Neural progenitor cell (in vitro differentiated cells): Measurements from ENCODE around the gene MAJIN. TPM values are rescaled to one million over a fixed set of nuclear protein-coding genes. Genes with fewer than 3 reads are reported as not detected.

Experiments
- DNase-seq: peaks from one replicate; pipeline ENCODE4 v3.0.0-alpha.2; 2016; ENCODE audit warnings: low spot score
- H2AFZ ChIP-seq: fragments of 200-600 bp; sonication (generic); replicated peaks from 2 replicates; pipeline ENCODE4 v1.6.1; 2016; ENCODE audit warnings: antibody characterized with exemption
- H3F3A ChIP-seq: fragments of 200-600 bp; sonication (generic); 2 replicates; pipeline ENCODE4 v1.6.1; 2016; ENCODE audit warnings: antibody characterized with exemption, low read depth
- H3K27ac ChIP-seq: fragments of 200-600 bp; sonication (generic); 2 replicates; pipeline ENCODE4 v1.5.1; 2016; ENCODE audit warnings: mild to moderate bottlenecking
- H3K27me3 ChIP-seq: fragments of 200-600 bp; sonication (generic); 2 replicates; pipeline ENCODE4 v1.6.1; 2016; ENCODE audit warnings: mild to moderate bottlenecking, moderate library complexity
- H3K36me3 ChIP-seq: fragments of 200-600 bp; sonication (generic); 2 replicates; pipeline ENCODE4 v1.5.1; 2016
- H3K4me1 ChIP-seq: fragments of 200-600 bp; sonication (generic); 2 replicates; pipeline ENCODE4 v1.6.1; 2016; ENCODE audit warnings: mixed run types
- H3K4me2 ChIP-seq: fragments of 200-600 bp; sonication (generic); 2 replicates; pipeline ENCODE4 v1.6.1; 2016
- H3K4me3 ChIP-seq: fragments of 200-600 bp; sonication (generic); 2 replicates; pipeline ENCODE4 v1.5.1; 2016
- H3K79me2 ChIP-seq: fragments of 200-600 bp; sonication (generic); 2 replicates; pipeline ENCODE4 v1.6.1; 2016; ENCODE audit warnings: low read depth
- H3K9ac ChIP-seq: fragments of 200-600 bp; sonication (generic); 2 replicates; pipeline ENCODE4 v1.6.1; 2016
- H3K9me3 ChIP-seq: fragments of 200-600 bp; sonication (generic); 2 replicates; pipeline ENCODE4 v1.5.1; 2016; ENCODE audit warnings: low read depth
- H4K20me1 ChIP-seq: fragments of 200-600 bp; sonication (generic); 2 replicates; pipeline ENCODE4 v1.6.1; 2016; ENCODE audit warnings: low read depth
- H3K27ac Mint-ChIP-seq: 3 replicates; pipeline ENCODE4 v1.8.0; 2021; ENCODE audit warnings: mixed read lengths
- H3K27me3 Mint-ChIP-seq: 2 replicates; pipeline ENCODE4 v1.8.0; 2022; ENCODE audit warnings: low read depth, mild to moderate bottlenecking, inconsistent platforms, moderate library complexity, mixed read lengths; ENCODE audit not compliant: insufficient read depth
- H3K36me3 Mint-ChIP-seq: 3 replicates; pipeline ENCODE4 v1.8.0; 2021; ENCODE audit warnings: mixed read lengths
- H3K4me1 Mint-ChIP-seq: 3 replicates; pipeline ENCODE4 v1.8.0; 2021; ENCODE audit warnings: mixed read lengths
- H3K4me3 Mint-ChIP-seq: 3 replicates; pipeline ENCODE4 v1.8.0; 2021; ENCODE audit warnings: mild to moderate bottlenecking, moderate library complexity, mixed read lengths
- H3K9me3 Mint-ChIP-seq: 3 replicates; pipeline ENCODE4 v1.8.0; 2020; ENCODE audit warnings: mixed read lengths
- EZH2 ChIP-seq: fragments of 200-600 bp; sonication (generic); IDR thresholded peaks from 2 replicates; pipeline ENCODE4 v1.6.1; 2017; ENCODE audit warnings: antibody characterized with exemption, mild to moderate bottlenecking, moderate library complexity
- EZH2phosphoT487 ChIP-seq: fragments of 200-600 bp; sonication (generic); IDR thresholded peaks from 2 replicates; pipeline ENCODE4 v1.6.1; 2017; ENCODE audit warnings: antibody characterized with exemption
- total RNA-seq: library from RNA; depleted of rRNA; stranded (reverse); fragments of >200 nt; gene quantifications from 2 replicates; pipeline ENCODE4 v1.2.3, GENCODE V29; 2015; ENCODE audit warnings: low replicate concordance
- TF ChIP-seq, protein P1 (sequence below): fragments of 200-600 bp; sonication (generic); IDR thresholded peaks from 2 replicates; pipeline ENCODE4 v1.5.1; 2017; ENCODE audit warnings: antibody characterized with exemption, mild to moderate bottlenecking

MAJIN gene
- total RNA-seq, 1 donor from 2014 or later, result not detected

DNA sequence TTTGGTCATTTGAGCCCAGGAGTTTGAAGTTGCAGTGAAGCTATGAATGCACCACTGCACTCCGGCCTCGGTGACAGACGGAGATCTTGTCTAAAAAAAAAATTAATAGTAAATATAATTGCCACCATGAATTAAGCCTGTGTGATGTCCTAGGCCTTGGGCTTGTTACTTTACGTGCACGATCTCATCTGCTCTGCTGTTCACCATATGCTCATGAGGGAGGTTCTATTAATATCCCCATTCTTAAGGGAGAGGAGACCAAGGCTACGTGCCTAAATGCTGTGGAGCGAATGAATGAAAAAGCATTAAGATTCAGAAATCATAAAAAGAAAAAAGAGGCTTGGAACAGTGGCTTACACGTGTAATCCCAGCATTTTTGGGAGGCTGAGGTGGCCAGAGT lies 52.3 kb downstream of the MAJIN start:
- DNase-seq, result no peak
- H2AFZ ChIP-seq, result no peak overlapping the region
- Mint-ChIP-seq H3K4me1 (peaks cover 32% of the 10 kb centered on the region), H3K27me3 (peaks cover 3% of the 10 kb centered on the region), H3K9me3 (no peaks in the 10 kb centered on the region), H3K27ac (no peak overlapping the region), H3K36me3 (peaks cover under 1% of the 10 kb centered on the region), H3K4me3 (no peak overlapping the region)
- H3K27ac ChIP-seq, result no peak overlapping the region
- H3K36me3 ChIP-seq, result no peaks in the 10 kb centered on the region
- TF ChIP-seq, protein P1, sequence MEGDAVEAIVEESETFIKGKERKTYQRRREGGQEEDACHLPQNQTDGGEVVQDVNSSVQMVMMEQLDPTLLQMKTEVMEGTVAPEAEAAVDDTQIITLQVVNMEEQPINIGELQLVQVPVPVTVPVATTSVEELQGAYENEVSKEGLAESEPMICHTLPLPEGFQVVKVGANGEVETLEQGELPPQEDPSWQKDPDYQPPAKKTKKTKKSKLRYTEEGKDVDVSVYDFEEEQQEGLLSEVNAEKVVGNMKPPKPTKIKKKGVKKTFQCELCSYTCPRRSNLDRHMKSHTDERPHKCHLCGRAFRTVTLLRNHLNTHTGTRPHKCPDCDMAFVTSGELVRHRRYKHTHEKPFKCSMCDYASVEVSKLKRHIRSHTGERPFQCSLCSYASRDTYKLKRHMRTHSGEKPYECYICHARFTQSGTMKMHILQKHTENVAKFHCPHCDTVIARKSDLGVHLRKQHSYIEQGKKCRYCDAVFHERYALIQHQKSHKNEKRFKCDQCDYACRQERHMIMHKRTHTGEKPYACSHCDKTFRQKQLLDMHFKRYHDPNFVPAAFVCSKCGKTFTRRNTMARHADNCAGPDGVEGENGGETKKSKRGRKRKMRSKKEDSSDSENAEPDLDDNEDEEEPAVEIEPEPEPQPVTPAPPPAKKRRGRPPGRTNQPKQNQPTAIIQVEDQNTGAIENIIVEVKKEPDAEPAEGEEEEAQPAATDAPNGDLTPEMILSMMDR, result no peak
- TF ChIP-seq EZH2 (no peak), EZH2phosphoT487 (no peak)
- H4K20me1 ChIP-seq, result peaks cover 4% of the 10 kb centered on the region
- no peak overlapping the region for H3K4me3 ChIP-seq
- H3K9ac ChIP-seq, result no peak overlapping the region
- no peaks in the 10 kb centered on the region for H3K9me3 ChIP-seq
- H3K4me1 ChIP-seq, result peaks cover 17% of the 10 kb centered on the region
- H3F3A ChIP-seq, result peaks cover 16% of the 10 kb centered on the region
- no peaks in the 10 kb centered on the region for H3K27me3 ChIP-seq
- no peak overlapping the region for H3K4me2 ChIP-seq
- peaks cover 7% of the 10 kb centered on the region for H3K79me2 ChIP-seq

DNA sequence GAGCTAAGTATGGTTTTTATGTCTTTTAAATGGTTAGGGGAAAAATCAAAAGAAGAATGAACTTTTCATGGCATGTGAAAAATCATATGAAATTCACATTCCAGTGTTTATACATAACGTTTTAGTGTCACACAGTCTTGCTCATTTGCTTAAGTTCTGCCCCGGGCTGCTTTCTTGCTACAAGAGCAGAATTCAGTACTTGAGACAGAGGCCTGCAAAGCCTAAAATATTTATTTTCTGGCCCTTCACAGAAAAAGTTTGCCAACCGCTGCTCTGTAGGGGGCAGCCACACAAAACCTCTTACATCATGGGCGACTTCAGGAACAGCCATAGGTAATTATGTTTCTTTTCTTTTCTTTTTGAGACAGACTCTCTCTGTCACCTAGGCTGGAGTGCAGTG lies 53.9 kb downstream of the MAJIN start:
- Histone ChIP-seq H3K79me2 (peaks cover 7% of the 10 kb centered on the region), H2AFZ (peak overlapping the region; percentile 80), H3K36me3 (no peaks in the 10 kb centered on the region), H3K27me3 (no peaks in the 10 kb centered on the region), H3F3A (peaks cover 16% of the 10 kb centered on the region), H3K9ac (peak overlapping the region; percentile 76), H3K27ac (peak overlapping the region; percentile 75), H3K9me3 (no peaks in the 10 kb centered on the region), H3K4me1 (peaks cover 17% of the 10 kb centered on the region), H3K4me3 (peak overlapping the region; percentile 90), H4K20me1 (peaks cover 4% of the 10 kb centered on the region), H3K4me2 (peak overlapping the region; percentile 96)
- Mint-ChIP-seq H3K4me1 (peaks cover 24% of the 10 kb centered on the region), H3K4me3 (peak overlapping the region; percentile 93), H3K27me3 (peaks cover 3% of the 10 kb centered on the region), H3K9me3 (no peaks in the 10 kb centered on the region), H3K27ac (peak overlapping the region; percentile 95), H3K36me3 (peaks cover 4% of the 10 kb centered on the region)
- TF ChIP-seq, protein P1, result peak; percentile 8
- TF ChIP-seq EZH2phosphoT487, result no peak
- DNase-seq, result peak; percentile 33

DNA sequence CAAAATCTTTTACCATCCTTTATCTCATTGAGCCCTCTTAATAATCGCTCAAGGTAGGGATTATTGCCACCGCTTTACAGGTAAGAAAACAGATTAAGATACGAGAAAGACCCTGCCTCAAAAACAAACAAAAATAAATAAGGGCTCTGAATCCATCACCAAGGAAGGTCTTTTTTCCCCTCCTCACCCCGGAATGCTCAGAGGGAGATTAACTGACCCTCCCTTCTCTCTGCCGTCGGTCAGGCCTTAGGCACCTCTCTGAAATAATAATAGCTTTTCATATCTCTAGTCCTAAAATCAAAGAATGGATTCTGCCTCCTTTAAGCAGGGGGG lies 54.3 kb downstream of the MAJIN start:
- Histone ChIP-seq H4K20me1 (peaks cover 4% of the 10 kb centered on the region), H3F3A (peaks cover 16% of the 10 kb centered on the region), H3K27me3 (no peaks in the 10 kb centered on the region), H3K36me3 (no peaks in the 10 kb centered on the region), H3K9me3 (no peaks in the 10 kb centered on the region), H3K4me1 (peaks cover 17% of the 10 kb centered on the region), H3K4me3 (peak overlapping the region; percentile 90), H3K27ac (peak overlapping the region; percentile 75), H3K79me2 (peaks cover 7% of the 10 kb centered on the region), H3K9ac (peak overlapping the region; percentile 76), H2AFZ (peak overlapping the region; percentile 80), H3K4me2 (peak overlapping the region; percentile 96)
- H3K4me3 Mint-ChIP-seq, result peak overlapping the region; percentile 93
- H3K27me3 Mint-ChIP-seq, result no peaks in the 10 kb centered on the region
- TF ChIP-seq EZH2, result no peak
- TF ChIP-seq, protein P1, result no peak
- no peak for TF ChIP-seq EZH2phosphoT487
- H3K9me3 Mint-ChIP-seq, result no peaks in the 10 kb centered on the region
- H3K4me1 Mint-ChIP-seq, result peaks cover 24% of the 10 kb centered on the region
- peak; percentile 36 for DNase-seq
- peaks cover 4% of the 10 kb centered on the region for H3K36me3 Mint-ChIP-seq
- H3K27ac Mint-ChIP-seq, result peak overlapping the region; percentile 95
